Measurements from ENCODE around the gene NAV2. TPM values are rescaled to one million over a fixed set of nuclear protein-coding genes. Genes with fewer than 3 reads are reported as not detected.

The NAV2 gene
- total RNA-seq, 4 donors from 2014 or later = 9.1 to 34.7 (median 22.2) TPM

GRCh38 chr11:20011307-20011951 is 298.8 kb downstream of the NAV2 start:
- H3K27me3 ChIP-seq = no peaks in the 10 kb centered on the region
- no peaks in the 10 kb centered on the region for H3K9me3 ChIP-seq
- H3K36me3 ChIP-seq = no peaks in the 10 kb centered on the region
- H3K4me1 ChIP-seq = peaks cover 8% of the 10 kb centered on the region
- TF ChIP-seq EP300 (IDR thresholded peaks at IDR 0.05) = no peak
- no peak for TF ChIP-seq POLR2AphosphoS5 (IDR thresholded peaks at IDR 0.05)
- TF ChIP-seq POLR2A (IDR thresholded peaks at IDR 0.05) = no peak
- TF ChIP-seq, protein P1, sequence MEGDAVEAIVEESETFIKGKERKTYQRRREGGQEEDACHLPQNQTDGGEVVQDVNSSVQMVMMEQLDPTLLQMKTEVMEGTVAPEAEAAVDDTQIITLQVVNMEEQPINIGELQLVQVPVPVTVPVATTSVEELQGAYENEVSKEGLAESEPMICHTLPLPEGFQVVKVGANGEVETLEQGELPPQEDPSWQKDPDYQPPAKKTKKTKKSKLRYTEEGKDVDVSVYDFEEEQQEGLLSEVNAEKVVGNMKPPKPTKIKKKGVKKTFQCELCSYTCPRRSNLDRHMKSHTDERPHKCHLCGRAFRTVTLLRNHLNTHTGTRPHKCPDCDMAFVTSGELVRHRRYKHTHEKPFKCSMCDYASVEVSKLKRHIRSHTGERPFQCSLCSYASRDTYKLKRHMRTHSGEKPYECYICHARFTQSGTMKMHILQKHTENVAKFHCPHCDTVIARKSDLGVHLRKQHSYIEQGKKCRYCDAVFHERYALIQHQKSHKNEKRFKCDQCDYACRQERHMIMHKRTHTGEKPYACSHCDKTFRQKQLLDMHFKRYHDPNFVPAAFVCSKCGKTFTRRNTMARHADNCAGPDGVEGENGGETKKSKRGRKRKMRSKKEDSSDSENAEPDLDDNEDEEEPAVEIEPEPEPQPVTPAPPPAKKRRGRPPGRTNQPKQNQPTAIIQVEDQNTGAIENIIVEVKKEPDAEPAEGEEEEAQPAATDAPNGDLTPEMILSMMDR (IDR thresholded peaks at IDR 0.05) = no peak
- WGBS = 52% methylated on average over 5 of the region's 5 CpGs
- H3K4me3 ChIP-seq = no peak overlapping the region
- no peak for DNase-seq (ENCODE audit: low spot score in 2 of 2)
- H3K27ac ChIP-seq = no peak overlapping the region

DNA sequence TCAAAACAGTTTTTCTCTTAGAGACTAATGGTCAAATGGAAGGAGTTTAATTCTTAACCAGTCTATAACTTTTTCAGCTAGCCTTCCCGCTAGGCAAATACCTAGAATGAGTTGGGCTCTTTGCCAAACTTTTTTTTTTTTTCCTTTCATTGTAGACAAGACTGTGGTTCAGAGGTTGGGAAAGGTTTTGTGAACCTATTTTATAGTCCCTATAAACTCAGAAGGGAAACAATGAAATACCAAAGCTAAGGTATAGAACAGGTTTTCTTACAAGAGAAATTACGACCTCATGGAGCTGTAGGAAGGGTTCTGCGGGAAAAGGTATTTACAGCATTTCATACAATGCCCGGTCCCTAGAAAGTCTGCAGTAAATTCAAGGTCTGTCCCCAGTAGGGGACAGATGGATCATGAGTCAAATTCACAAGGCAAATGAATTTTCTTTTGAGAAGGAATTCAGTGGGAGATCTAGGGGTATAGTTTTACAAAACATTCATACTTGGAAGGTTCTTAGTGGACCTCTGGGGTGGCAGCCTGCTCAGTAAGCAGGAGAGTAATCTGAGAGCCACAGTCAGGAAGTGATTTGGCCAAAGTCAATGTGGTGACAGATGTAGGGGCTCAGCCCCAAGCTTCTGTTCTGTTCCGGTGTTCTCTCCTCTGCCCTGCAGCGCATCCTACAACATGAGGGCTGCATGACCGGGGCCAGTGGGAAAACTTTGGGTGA is 300.9 kb downstream of the NAV2 start:
- WGBS = 83% methylated on average over 7 of the region's 7 CpGs
- Histone ChIP-seq H3K27me3 (no peaks in the 10 kb centered on the region), H3K36me3 (no peaks in the 10 kb centered on the region), H3K4me3 (no peak overlapping the region), H3K9me3 (no peaks in the 10 kb centered on the region), H3K27ac (no peak overlapping the region), H3K4me1 (peaks cover 8% of the 10 kb centered on the region)
- no peak for TF ChIP-seq POLR2AphosphoS5 (IDR thresholded peaks at IDR 0.05)
- TF ChIP-seq, protein P1 (IDR thresholded peaks at IDR 0.05) = no peak
- no peak for TF ChIP-seq POLR2A (IDR thresholded peaks at IDR 0.05)
- no peak for TF ChIP-seq EP300 (IDR thresholded peaks at IDR 0.05)
- DNase-seq (ENCODE audit: low spot score in 2 of 2) = no peak

DNA sequence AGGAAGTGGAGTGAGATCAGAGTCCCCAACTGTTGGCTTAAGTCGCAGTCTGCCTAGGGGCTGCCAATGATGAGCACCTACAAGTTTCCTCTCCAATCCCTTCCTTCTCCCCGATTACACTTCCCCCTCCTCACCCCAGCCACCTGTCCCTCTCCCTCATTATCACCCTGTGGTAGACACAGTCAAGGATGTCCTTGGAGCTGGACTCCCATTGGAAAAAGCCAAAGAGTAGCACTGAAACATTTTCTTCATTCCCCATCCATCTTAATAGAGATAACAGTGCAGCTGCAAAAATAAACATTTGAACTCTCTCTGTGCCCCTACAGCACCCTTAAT is 301.4 kb downstream of the NAV2 start:
- H3K4me1 ChIP-seq = peaks cover 8% of the 10 kb centered on the region
- no peaks in the 10 kb centered on the region for H3K27me3 ChIP-seq
- H3K4me3 ChIP-seq = no peak overlapping the region
- 50% methylated on average over 2 of the region's 2 CpGs for WGBS
- DNase-seq (ENCODE audit: low spot score in 2 of 2) = no peak
- no peak overlapping the region for H3K27ac ChIP-seq
- no peaks in the 10 kb centered on the region for H3K36me3 ChIP-seq
- TF ChIP-seq POLR2A (IDR thresholded peaks at IDR 0.05) (no peak), POLR2AphosphoS5 (IDR thresholded peaks at IDR 0.05) (no peak), EP300 (IDR thresholded peaks at IDR 0.05) (no peak)
- TF ChIP-seq, protein P1 (IDR thresholded peaks at IDR 0.05) = no peak
- no peaks in the 10 kb centered on the region for H3K9me3 ChIP-seq

- Histone ChIP-seq H3K4me3 (no peak overlapping the region), H3K4me1 (peaks cover 8% of the 10 kb centered on the region), H3K27me3 (no peaks in the 10 kb centered on the region), H3K36me3 (no peaks in the 10 kb centered on the region), H3K9me3 (no peaks in the 10 kb centered on the region), H3K27ac (no peak overlapping the region)
- 87% methylated on average over 3 of the region's 3 CpGs for WGBS
- no peak for DNase-seq (ENCODE audit: low spot score in 2 of 2)
- TF ChIP-seq EP300 (IDR thresholded peaks at IDR 0.05) = no peak
- TF ChIP-seq POLR2AphosphoS5 (IDR thresholded peaks at IDR 0.05) = no peak
- TF ChIP-seq POLR2A (IDR thresholded peaks at IDR 0.05) = no peak
- TF ChIP-seq, protein P1 (IDR thresholded peaks at IDR 0.05) = no peak
Observed at GRCh38 chr11:20015101-20015500, 302.5 kb downstream of the NAV2 start.
